HUES6 (cell line): ENCODE results near the gene TSPAN9.

Experiments
- H3K27ac ChIP-seq: 2 replicates; pipeline ENCODE4 v1.7.0; 2013; ENCODE audit warnings: low read depth, mild to moderate bottlenecking, low read length, inconsistent platforms
- H3K27me3 ChIP-seq: 2 replicates; pipeline ENCODE4 v1.6.1; 2013; ENCODE audit warnings: low read length; ENCODE audit not compliant: control insufficient read depth, insufficient read depth
- H3K36me3 ChIP-seq: 2 replicates; pipeline ENCODE4 v1.6.1; 2013; ENCODE audit warnings: low read length; ENCODE audit not compliant: control insufficient read depth, insufficient read depth
- H3K4me1 ChIP-seq: 2 replicates; pipeline ENCODE4 v1.6.1; 2013; ENCODE audit warnings: low read length; ENCODE audit not compliant: control insufficient read depth, insufficient read depth
- H3K4me3 ChIP-seq: 2 replicates; pipeline ENCODE4 v1.5.1; 2013; ENCODE audit warnings: low read depth, low read length
- H3K9ac ChIP-seq: one replicate; pipeline ENCODE4 v1.6.1; 2013; ENCODE audit warnings: mild to moderate bottlenecking, low read length
- H3K9me3 ChIP-seq: 2 replicates; pipeline ENCODE4 v1.6.1; 2013; ENCODE audit warnings: low read depth, low read length; ENCODE audit not compliant: control insufficient read depth, insufficient read depth

TSPAN9 gene

GRCh38 chr12:3116106-3116844 is 39.1 kb downstream of the TSPAN9 start:
- H3K27ac ChIP-seq = no peak overlapping the region
- no peak overlapping the region for H3K9ac ChIP-seq
- H3K4me1 ChIP-seq = peaks cover 10% of the 10 kb centered on the region; the same call in 1 of the 2 replicates
- no peak overlapping the region for H3K4me3 ChIP-seq
- no peaks in the 10 kb centered on the region for H3K27me3 ChIP-seq
- no peaks in the 10 kb centered on the region for H3K9me3 ChIP-seq
- no peaks in the 10 kb centered on the region for H3K36me3 ChIP-seq

GRCh38 chr12:3117144-3117581 is 40.0 kb downstream of the TSPAN9 start:
- Histone ChIP-seq H3K4me1 (peaks cover 10% of the 10 kb centered on the region; the same call in 1 of the 2 replicates), H3K27ac (no peak overlapping the region), H3K4me3 (no peak overlapping the region), H3K9ac (no peak overlapping the region), H3K9me3 (no peaks in the 10 kb centered on the region), H3K27me3 (no peaks in the 10 kb centered on the region), H3K36me3 (no peaks in the 10 kb centered on the region)

GRCh38 chr12:3117591-3118015 is 40.4 kb downstream of the TSPAN9 start:
- Histone ChIP-seq H3K9me3 (no peaks in the 10 kb centered on the region), H3K9ac (no peak overlapping the region), H3K4me3 (no peak overlapping the region), H3K36me3 (no peaks in the 10 kb centered on the region), H3K27ac (no peak overlapping the region), H3K27me3 (no peaks in the 10 kb centered on the region), H3K4me1 (peaks cover 10% of the 10 kb centered on the region; the same call in 1 of the 2 replicates)

- no peak overlapping the region for H3K4me3 ChIP-seq
- H3K27me3 ChIP-seq = no peaks in the 10 kb centered on the region
- H3K4me1 ChIP-seq = peaks cover 10% of the 10 kb centered on the region; the same call in 1 of the 2 replicates
- H3K9ac ChIP-seq = no peak overlapping the region
- no peaks in the 10 kb centered on the region for H3K36me3 ChIP-seq
- H3K9me3 ChIP-seq = no peaks in the 10 kb centered on the region; the same call in 1 of the 2 replicates
- H3K27ac ChIP-seq = no peak overlapping the region
Observed at GRCh38 chr12:3119192-3119755, 42.1 kb downstream of the TSPAN9 start.

GRCh38 chr12:3119756-3120601 is 42.8 kb downstream of the TSPAN9 start:
- H3K27me3 ChIP-seq = no peaks in the 10 kb centered on the region
- peaks cover 10% of the 10 kb centered on the region; the same call in 1 of the 2 replicates for H3K4me1 ChIP-seq
- H3K36me3 ChIP-seq = no peaks in the 10 kb centered on the region
- peaks cover 2% of the 10 kb centered on the region; the same call in 1 of the 2 replicates for H3K9me3 ChIP-seq
- no peak overlapping the region for H3K9ac ChIP-seq
- H3K27ac ChIP-seq = no peak overlapping the region
- no peak overlapping the region for H3K4me3 ChIP-seq

- no peak overlapping the region for H3K27ac ChIP-seq
- H3K9ac ChIP-seq = no peak overlapping the region
- H3K4me1 ChIP-seq = peaks cover 10% of the 10 kb centered on the region; the same call in 1 of the 2 replicates
- H3K9me3 ChIP-seq = peaks cover 4% of the 10 kb centered on the region; the same call in 1 of the 2 replicates
- H3K4me3 ChIP-seq = no peak overlapping the region
- no peaks in the 10 kb centered on the region for H3K27me3 ChIP-seq
- H3K36me3 ChIP-seq = no peaks in the 10 kb centered on the region
Observed at GRCh38 chr12:3120701-3121100, 43.5 kb downstream of the TSPAN9 start.

- no peak overlapping the region for H3K4me3 ChIP-seq
- no peaks in the 10 kb centered on the region for H3K36me3 ChIP-seq
- H3K9me3 ChIP-seq = peaks cover 4% of the 10 kb centered on the region; the same call in 1 of the 2 replicates
- H3K9ac ChIP-seq = no peak overlapping the region
- no peak overlapping the region for H3K27ac ChIP-seq
- no peaks in the 10 kb centered on the region for H3K27me3 ChIP-seq
- H3K4me1 ChIP-seq = no peaks in the 10 kb centered on the region
Observed at GRCh38 chr12:3122841-3123678, 45.9 kb downstream of the TSPAN9 start.

GRCh38 chr12:3123729-3124128 is 46.5 kb downstream of the TSPAN9 start:
- Histone ChIP-seq H3K9ac (no peak overlapping the region), H3K4me3 (no peak overlapping the region), H3K27me3 (no peaks in the 10 kb centered on the region), H3K36me3 (no peaks in the 10 kb centered on the region), H3K27ac (no peak overlapping the region), H3K4me1 (no peaks in the 10 kb centered on the region), H3K9me3 (peaks cover 4% of the 10 kb centered on the region; the same call in 1 of the 2 replicates)

- H3K27me3 ChIP-seq = no peaks in the 10 kb centered on the region
- H3K9me3 ChIP-seq = peaks cover 4% of the 10 kb centered on the region; the same call in 1 of the 2 replicates
- no peak overlapping the region for H3K27ac ChIP-seq
- H3K4me1 ChIP-seq = no peaks in the 10 kb centered on the region
- H3K9ac ChIP-seq = no peak overlapping the region
- H3K4me3 ChIP-seq = no peak overlapping the region
- H3K36me3 ChIP-seq = no peaks in the 10 kb centered on the region
Observed at GRCh38 chr12:3124917-3125316, 47.7 kb downstream of the TSPAN9 start.

GRCh38 chr12:3125674-3126073 is 48.5 kb downstream of the TSPAN9 start:
- Histone ChIP-seq H3K9ac (no peak overlapping the region), H3K27me3 (no peaks in the 10 kb centered on the region), H3K4me1 (peaks cover 4% of the 10 kb centered on the region; the same call in 1 of the 2 replicates), H3K36me3 (no peaks in the 10 kb centered on the region), H3K9me3 (peaks cover 4% of the 10 kb centered on the region; the same call in 1 of the 2 replicates), H3K4me3 (no peak overlapping the region), H3K27ac (no peak overlapping the region)
